HL-60 (cell line): Measurements from ENCODE around the gene ACSS3.

ENCODE experiments used
- SPI1 ChIP-seq: IDR thresholded peaks from 2 replicates; pipeline ENCODE4 v1.6.1; 2012; ENCODE audit warnings: low read depth, mild to moderate bottlenecking, borderline replicate concordance
- TF ChIP-seq, protein P1 (sequence below): IDR thresholded peaks from one replicate; pipeline ENCODE4 v1.5.1; 2011; ENCODE audit warnings: low read length, control low read depth, inconsistent platforms; ENCODE audit not compliant: insufficient read depth
- TF ChIP-seq, protein P2 (sequence below): IDR thresholded peaks from 2 replicates; pipeline ENCODE4 v1.6.1; 2012; ENCODE audit warnings: low read depth; ENCODE audit not compliant: insufficient replicate concordance

DNA sequence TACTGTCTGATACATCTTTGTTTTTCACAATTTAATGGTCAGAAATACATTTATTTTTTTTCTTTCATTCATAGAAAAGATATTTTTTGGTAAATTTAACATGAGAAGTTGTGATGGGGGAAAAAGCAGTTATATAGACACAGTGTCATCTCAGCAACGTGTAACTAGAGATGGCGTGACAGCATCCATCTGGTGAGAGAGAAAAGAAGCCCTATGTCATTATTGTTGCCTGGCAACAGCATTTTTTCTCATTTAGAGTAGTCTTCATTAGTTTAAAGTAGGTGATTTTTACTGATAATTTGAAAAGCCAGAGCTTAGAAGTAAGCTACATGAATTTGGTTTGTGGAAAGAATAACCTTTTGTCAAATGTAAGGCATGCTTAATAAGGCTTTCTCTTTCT lies 128.6 kb downstream of the ACSS3 start:
- TF ChIP-seq, protein P1, sequence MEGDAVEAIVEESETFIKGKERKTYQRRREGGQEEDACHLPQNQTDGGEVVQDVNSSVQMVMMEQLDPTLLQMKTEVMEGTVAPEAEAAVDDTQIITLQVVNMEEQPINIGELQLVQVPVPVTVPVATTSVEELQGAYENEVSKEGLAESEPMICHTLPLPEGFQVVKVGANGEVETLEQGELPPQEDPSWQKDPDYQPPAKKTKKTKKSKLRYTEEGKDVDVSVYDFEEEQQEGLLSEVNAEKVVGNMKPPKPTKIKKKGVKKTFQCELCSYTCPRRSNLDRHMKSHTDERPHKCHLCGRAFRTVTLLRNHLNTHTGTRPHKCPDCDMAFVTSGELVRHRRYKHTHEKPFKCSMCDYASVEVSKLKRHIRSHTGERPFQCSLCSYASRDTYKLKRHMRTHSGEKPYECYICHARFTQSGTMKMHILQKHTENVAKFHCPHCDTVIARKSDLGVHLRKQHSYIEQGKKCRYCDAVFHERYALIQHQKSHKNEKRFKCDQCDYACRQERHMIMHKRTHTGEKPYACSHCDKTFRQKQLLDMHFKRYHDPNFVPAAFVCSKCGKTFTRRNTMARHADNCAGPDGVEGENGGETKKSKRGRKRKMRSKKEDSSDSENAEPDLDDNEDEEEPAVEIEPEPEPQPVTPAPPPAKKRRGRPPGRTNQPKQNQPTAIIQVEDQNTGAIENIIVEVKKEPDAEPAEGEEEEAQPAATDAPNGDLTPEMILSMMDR = no peak
- no peak for TF ChIP-seq SPI1
- TF ChIP-seq, protein P2, sequence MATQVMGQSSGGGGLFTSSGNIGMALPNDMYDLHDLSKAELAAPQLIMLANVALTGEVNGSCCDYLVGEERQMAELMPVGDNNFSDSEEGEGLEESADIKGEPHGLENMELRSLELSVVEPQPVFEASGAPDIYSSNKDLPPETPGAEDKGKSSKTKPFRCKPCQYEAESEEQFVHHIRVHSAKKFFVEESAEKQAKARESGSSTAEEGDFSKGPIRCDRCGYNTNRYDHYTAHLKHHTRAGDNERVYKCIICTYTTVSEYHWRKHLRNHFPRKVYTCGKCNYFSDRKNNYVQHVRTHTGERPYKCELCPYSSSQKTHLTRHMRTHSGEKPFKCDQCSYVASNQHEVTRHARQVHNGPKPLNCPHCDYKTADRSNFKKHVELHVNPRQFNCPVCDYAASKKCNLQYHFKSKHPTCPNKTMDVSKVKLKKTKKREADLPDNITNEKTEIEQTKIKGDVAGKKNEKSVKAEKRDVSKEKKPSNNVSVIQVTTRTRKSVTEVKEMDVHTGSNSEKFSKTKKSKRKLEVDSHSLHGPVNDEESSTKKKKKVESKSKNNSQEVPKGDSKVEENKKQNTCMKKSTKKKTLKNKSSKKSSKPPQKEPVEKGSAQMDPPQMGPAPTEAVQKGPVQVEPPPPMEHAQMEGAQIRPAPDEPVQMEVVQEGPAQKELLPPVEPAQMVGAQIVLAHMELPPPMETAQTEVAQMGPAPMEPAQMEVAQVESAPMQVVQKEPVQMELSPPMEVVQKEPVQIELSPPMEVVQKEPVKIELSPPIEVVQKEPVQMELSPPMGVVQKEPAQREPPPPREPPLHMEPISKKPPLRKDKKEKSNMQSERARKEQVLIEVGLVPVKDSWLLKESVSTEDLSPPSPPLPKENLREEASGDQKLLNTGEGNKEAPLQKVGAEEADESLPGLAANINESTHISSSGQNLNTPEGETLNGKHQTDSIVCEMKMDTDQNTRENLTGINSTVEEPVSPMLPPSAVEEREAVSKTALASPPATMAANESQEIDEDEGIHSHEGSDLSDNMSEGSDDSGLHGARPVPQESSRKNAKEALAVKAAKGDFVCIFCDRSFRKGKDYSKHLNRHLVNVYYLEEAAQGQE = no peak
